ENCODE measurements around the gene HIP1. TPM values are rescaled to one million over a fixed set of nuclear protein-coding genes. Genes with fewer than 3 reads are reported as not detected.

HIP1 gene
- total and polyA plus RNA-seq, 2 of the 13 experiments (the other 11 are each of a cell fraction or from before 2014, with no cell fraction given) = 4.5 to 6.2 TPM

DNA sequence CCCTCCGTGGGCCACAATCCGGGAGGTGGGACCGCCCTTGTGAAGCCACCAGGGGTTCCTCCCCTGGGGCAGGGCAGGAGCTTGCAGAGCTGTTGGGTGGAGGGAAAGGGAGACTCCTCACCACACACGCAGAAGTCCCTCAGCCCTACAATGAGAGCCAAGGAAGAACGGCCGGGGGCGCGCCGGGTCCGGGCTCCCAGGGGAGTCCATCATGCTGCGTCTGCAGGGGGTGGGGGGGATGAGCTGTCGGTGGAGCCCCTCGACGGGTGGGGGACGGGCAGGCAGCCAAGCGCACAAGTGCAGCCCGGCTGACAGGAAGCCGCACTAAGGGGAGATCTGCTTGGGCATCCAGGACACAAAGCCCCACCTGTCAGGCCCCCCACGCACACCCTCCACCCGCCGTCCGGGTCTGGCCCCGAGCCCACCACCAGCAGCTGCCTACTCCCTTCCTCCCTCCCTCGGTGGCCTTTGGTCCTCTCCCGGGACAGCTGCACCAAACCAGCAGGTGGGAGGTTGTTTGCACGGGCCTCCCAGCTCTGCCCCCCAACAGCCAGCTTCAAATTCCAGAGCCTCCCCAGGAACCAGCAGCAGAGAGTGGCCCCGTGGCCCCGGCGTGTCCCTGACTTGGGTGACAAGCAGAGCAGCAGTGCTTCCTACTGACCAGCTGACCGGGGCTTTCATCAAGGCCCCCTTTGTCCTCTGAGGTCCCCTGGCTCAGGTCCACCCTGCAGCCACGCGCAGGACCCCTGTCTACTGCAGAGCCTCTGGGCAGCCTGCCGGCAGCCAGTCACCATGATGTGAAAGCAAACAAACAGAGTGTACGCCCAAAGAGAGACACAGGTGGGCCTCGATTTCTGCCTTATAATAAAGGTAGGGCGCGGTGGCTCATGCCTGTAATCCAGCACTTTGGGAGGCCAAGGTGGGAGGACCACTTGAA is 50.3 kb downstream of the HIP1 start (continued):
- TF ChIP-seq ARID4A (CRISPR knock-in tag; IDR thresholded peaks at IDR 0.05; ENCODE audit: borderline replicate concordance) (peak; percentile 74), ZNF792 (CRISPR knock-in tag; IDR thresholded peaks at IDR 0.05) (peak; percentile 77; the same call in 1 of the 2 replicates), ZNF598 (CRISPR knock-in tag; IDR thresholded peaks at IDR 0.05; ENCODE audit: borderline replicate concordance) (no peak), IRF9 (CRISPR knock-in tag; IDR thresholded peaks at IDR 0.05; ENCODE audit: borderline replicate concordance) (peak; percentile 71; the same call in 1 of the 2 replicates), STAT5B (CRISPR knock-in tag; IDR thresholded peaks at IDR 0.05) (0 out of 2 replicates have a peak, but pooled peaks have one; percentile 46), MXD1 (CRISPR knock-in tag; IDR thresholded peaks at IDR 0.05) (peak; percentile 82), HNRNPH1 (optimal IDR thresholded peaks at IDR 0.05; ENCODE audit: low read depth, low read length) (no peak), CENPT (CRISPR knock-in tag; IDR thresholded peaks at IDR 0.05; ENCODE audit: low read depth) (no peak), FOXM1 (CRISPR knock-in tag; IDR thresholded peaks at IDR 0.05) (no peak), PAF1 (CRISPR knock-in tag; IDR thresholded peaks at IDR 0.05) (no peak), BHLHE40 (IDR thresholded peaks at IDR 0.05; ENCODE audit: low read length) (no peak; the same call in 1 of the 2 replicates), TAF15 (IDR thresholded peaks at IDR 0.05; ENCODE audit: low read depth, low read length, poor library complexity, severe bottlenecking) (no peak), ZEB1 (IDR thresholded peaks at IDR 0.05; ENCODE audit: insufficient replicate concordance, low read depth) (peak; percentile 87), ZFP62 (CRISPR knock-in tag; IDR thresholded peaks at IDR 0.05) (peak; percentile 45; the same call in 1 of the 2 replicates), ZNF790 (CRISPR knock-in tag; IDR thresholded peaks at IDR 0.05; ENCODE audit: borderline replicate concordance) (no peak), MEIS1 (CRISPR knock-in tag; IDR thresholded peaks at IDR 0.05; ENCODE audit: borderline replicate concordance) (peak; percentile 73; the same call in 1 of the 2 replicates), ZNF256 (CRISPR knock-in tag; conservative IDR thresholded peaks at IDR 0.05) (no peak), ZNF335 (CRISPR knock-in tag; IDR thresholded peaks at IDR 0.05) (peak; percentile 91), ZFP41 (CRISPR knock-in tag; IDR thresholded peaks at IDR 0.05; ENCODE audit: borderline replicate concordance) (no peak)
- TF ChIP-seq, protein P1, sequence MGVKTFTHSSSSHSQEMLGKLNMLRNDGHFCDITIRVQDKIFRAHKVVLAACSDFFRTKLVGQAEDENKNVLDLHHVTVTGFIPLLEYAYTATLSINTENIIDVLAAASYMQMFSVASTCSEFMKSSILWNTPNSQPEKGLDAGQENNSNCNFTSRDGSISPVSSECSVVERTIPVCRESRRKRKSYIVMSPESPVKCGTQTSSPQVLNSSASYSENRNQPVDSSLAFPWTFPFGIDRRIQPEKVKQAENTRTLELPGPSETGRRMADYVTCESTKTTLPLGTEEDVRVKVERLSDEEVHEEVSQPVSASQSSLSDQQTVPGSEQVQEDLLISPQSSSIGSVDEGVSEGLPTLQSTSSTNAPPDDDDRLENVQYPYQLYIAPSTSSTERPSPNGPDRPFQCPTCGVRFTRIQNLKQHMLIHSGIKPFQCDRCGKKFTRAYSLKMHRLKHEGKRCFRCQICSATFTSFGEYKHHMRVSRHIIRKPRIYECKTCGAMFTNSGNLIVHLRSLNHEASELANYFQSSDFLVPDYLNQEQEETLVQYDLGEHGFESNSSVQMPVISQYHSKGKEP (CRISPR knock-in tag; IDR thresholded peaks at IDR 0.05) = no peak
- TF ChIP-seq, protein P2, sequence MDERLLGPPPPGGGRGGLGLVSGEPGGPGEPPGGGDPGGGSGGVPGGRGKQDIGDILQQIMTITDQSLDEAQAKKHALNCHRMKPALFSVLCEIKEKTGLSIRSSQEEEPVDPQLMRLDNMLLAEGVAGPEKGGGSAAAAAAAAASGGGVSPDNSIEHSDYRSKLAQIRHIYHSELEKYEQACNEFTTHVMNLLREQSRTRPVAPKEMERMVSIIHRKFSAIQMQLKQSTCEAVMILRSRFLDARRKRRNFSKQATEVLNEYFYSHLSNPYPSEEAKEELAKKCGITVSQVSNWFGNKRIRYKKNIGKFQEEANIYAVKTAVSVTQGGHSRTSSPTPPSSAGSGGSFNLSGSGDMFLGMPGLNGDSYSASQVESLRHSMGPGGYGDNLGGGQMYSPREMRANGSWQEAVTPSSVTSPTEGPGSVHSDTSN (CRISPR knock-in tag; IDR thresholded peaks at IDR 0.05) = no peak

Data from HepG2 (cell line).